Measurements from ENCODE around the gene PDXK.

GRCh38 chr21:43699933-43700599 lies 18.9 kb upstream of the PDXK start:
- TF ChIP-seq CTCF (IDR thresholded peaks at IDR 0.05) = no peak
- no peak for TF ChIP-seq POLR2A (IDR thresholded peaks at IDR 0.05)

Measured in testis (tissue), 2 donors.